K562 treated with DMSO at 1 percent for 24 hours (cell line): ENCODE results near the gene ZNF736. TPM values are rescaled to one million over a fixed set of nuclear protein-coding genes. Genes with fewer than 3 reads are reported as not detected.

Source experiments
- total RNA-seq: library from RNA; unstranded; fragments of 300-600 nt; gene quantifications from 2 replicates; pipeline ENCODE4 v1.2.3, GENCODE V29; 2022; ENCODE audit warnings: low read depth; ENCODE audit not compliant: insufficient read depth

The ZNF736 gene
- 3.3 and 3.4 TPM in 2 replicates for total RNA-seq

DNA sequence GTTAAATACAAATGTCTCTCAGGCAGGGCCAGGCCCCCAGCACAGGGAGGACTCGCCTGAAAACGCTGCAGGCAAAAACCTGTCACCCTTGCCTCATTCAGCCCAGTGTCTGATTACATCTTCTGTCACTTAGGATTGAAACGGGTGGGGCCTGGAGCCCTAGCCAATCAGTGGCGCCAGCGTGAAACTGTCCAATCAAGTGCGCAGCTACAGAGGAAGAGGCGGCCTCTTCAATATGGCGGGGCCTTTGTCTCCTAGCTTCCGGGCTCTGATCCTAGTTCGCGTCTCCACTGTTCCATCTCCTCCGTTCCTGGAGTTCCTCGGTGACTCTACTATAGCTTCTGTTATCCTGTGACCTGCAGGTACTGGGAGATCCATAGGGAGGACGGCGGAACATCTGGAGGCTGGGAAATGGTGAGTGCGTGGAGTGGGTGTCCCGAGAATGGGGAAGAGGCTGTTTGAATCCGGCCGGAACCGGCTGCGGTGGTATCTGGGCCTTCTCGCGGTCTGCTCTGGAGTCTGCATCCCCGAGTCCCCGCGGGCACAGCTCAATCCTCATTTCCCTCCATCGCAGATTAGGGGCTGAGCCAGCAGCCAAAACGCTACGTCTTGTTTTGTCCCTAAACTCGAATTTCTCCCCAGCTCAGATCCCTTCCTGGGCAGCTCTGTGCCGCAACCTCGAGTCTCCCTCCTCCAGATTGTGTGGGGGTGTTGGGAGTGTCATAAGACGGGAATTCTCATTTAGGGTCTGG lies at the start of gene ZNF736:
TSS of gene ZNF736 (plus strand) at position 222 of the 752 bp plus-strand sequence. CDS start at position 412, 190 bp downstream.

Other genes starting within 250 kb of the ZNF736 start
- gene ZNF735, start 106.8 kb upstream of the ZNF736 start, total RNA-seq, result not detected in 2 replicates
- gene ZNF679, start 85.5 kb upstream of the ZNF736 start, total RNA-seq, result not detected in 2 replicates
- 4.0 and 6.7 TPM in 2 replicates for gene ZNF680, start 249.1 kb downstream of the ZNF736 start, total RNA-seq